Liver (tissue), 9 donors: ENCODE data around the gene ZFAND3. TPM values are rescaled to one million over a fixed set of nuclear protein-coding genes. Genes with fewer than 3 reads are reported as not detected.
A peak's percentile ranks its signal among the peaks of the same experiment; 100 is the strongest.

Experiments
- DNase-seq: peaks from one replicate; pipeline ENCODE4 v3.0.0-alpha.2; 2017; ENCODE audit warnings: low spot score
- H3K27ac ChIP-seq, 2 donors: one replicate each; pipeline ENCODE4 v1.7.0; 2013; ENCODE audit warnings: inconsistent platforms in 2 of 2, low read length in 2 of 2, control low read depth in 1 of 2, low read depth in 1 of 2, mild to moderate bottlenecking in 1 of 2
- H3K27me3 ChIP-seq, 4 donors: one replicate each; pipeline versions ENCODE4 v1.6.1 to v1.7.0; 2013; ENCODE audit warnings: low read length in 3 of 4, inconsistent platforms in 1 of 4, mild to moderate bottlenecking in 1 of 4, moderate library complexity in 1 of 4; ENCODE audit not compliant: control insufficient read depth in 4 of 4, insufficient read depth in 4 of 4
- H3K36me3 ChIP-seq, 4 donors: one replicate each; pipeline versions ENCODE4 v1.6.1 to v1.7.0; 2013; ENCODE audit warnings: low read length in 3 of 4, mild to moderate bottlenecking in 3 of 4, low read depth in 1 of 4, moderate library complexity in 1 of 4; ENCODE audit not compliant: control insufficient read depth in 4 of 4, insufficient read depth in 3 of 4
- H3K4me1 ChIP-seq, 4 donors: one replicate each; pipeline versions ENCODE4 v1.6.1 to v1.7.0; 2013; ENCODE audit warnings: low read length in 3 of 4, mild to moderate bottlenecking in 3 of 4, moderate library complexity in 1 of 4; ENCODE audit not compliant: control insufficient read depth in 4 of 4, insufficient read depth in 4 of 4
- H3K4me3 ChIP-seq, 3 donors: one replicate each; pipeline versions ENCODE4 v1.6.1 to v1.7.0; 2013; ENCODE audit warnings: low read length in 3 of 3, control low read depth in 1 of 3, low read depth in 1 of 3, mild to moderate bottlenecking in 1 of 3
- H3K9ac ChIP-seq, 2 donors: one replicate each; pipeline ENCODE4 v1.7.0; 2013; ENCODE audit warnings: low read length in 2 of 2, mild to moderate bottlenecking in 2 of 2, moderate library complexity in 2 of 2, control low read depth in 1 of 2, low read depth in 1 of 2
- H3K9me3 ChIP-seq, 4 donors: one replicate each; pipeline versions ENCODE4 v1.6.1 to v1.7.0; 2013; ENCODE audit warnings: low read length in 3 of 4; ENCODE audit not compliant: control insufficient read depth in 4 of 4
- EGR1 ChIP-seq, 2 donors: IDR thresholded peaks; 2 replicates each; pipeline ENCODE4 v1.6.1; 2016 to 2018; ENCODE audit warnings: antibody characterized with exemption in 2 of 2, low read depth in 2 of 2
- FOXA1 ChIP-seq: IDR thresholded peaks from 2 replicates; pipeline ENCODE4 v1.6.1; 2016; ENCODE audit warnings: antibody characterized with exemption
- FOXA2 ChIP-seq: IDR thresholded peaks from 2 replicates; pipeline ENCODE4 v1.6.1; 2016; ENCODE audit warnings: antibody characterized with exemption
- GABPA ChIP-seq, 2 donors: IDR thresholded peaks in 1 of 2; conservative IDR thresholded peaks in 1 of 2; 2 replicates each; pipeline ENCODE4 v1.6.1; 2016; ENCODE audit warnings: antibody characterized with exemption in 2 of 2, mild to moderate bottlenecking in 1 of 2, moderate library complexity in 1 of 2
- HNF4A ChIP-seq, 2 donors: conservative IDR thresholded peaks; 2 replicates each; pipeline ENCODE4 v1.6.1; 2016; ENCODE audit warnings: antibody characterized with exemption in 2 of 2, mild to moderate bottlenecking in 2 of 2
- HNF4G ChIP-seq: IDR thresholded peaks from 2 replicates; pipeline ENCODE4 v1.6.1; 2016; ENCODE audit warnings: antibody characterized with exemption
- JUND ChIP-seq, 2 donors: IDR thresholded peaks; 2 replicates each; pipeline ENCODE4 v1.6.1; 2016; ENCODE audit warnings: antibody characterized with exemption in 2 of 2
- NR2F2 ChIP-seq: IDR thresholded peaks from 2 replicates; pipeline ENCODE4 v1.6.1; 2016; ENCODE audit warnings: antibody characterized with exemption
- RAD21 ChIP-seq, 2 donors: IDR thresholded peaks; 2 replicates each; pipeline ENCODE4 v1.6.1; 2016; ENCODE audit warnings: antibody characterized with exemption in 2 of 2, mild to moderate bottlenecking in 2 of 2
- REST ChIP-seq: IDR thresholded peaks from 2 replicates; pipeline ENCODE4 v1.6.1; 2016; ENCODE audit warnings: antibody characterized with exemption, mild to moderate bottlenecking
- RXRA ChIP-seq, 2 donors: IDR thresholded peaks; 2 replicates each; pipeline ENCODE4 v1.6.1; 2017 to 2018; ENCODE audit warnings: antibody characterized with exemption in 2 of 2, mild to moderate bottlenecking in 1 of 2
- SP1 ChIP-seq: IDR thresholded peaks from 2 replicates; pipeline ENCODE4 v1.6.1; 2018; ENCODE audit warnings: antibody characterized with exemption, mild to moderate bottlenecking
- TAF1 ChIP-seq: conservative IDR thresholded peaks from 2 replicates; pipeline ENCODE4 v1.6.1; 2016; ENCODE audit warnings: antibody characterized with exemption, mild to moderate bottlenecking
- YY1 ChIP-seq: IDR thresholded peaks from 2 replicates; pipeline ENCODE4 v1.6.1; 2016; ENCODE audit warnings: antibody characterized with exemption, mild to moderate bottlenecking
- WGBS: extraction: QIAGEN DNeasy Blood & Tissue Kit; methylation state at CpG from one replicate; pipeline ENCODE4 v1.1.7; 2013; 5-methylcytosine and 5-hydroxymethylcytosine counted together
- polyA plus RNA-seq, 2 donors: library from polyadenylated mRNA; stranded (reverse) in 1 of 2; unstranded in 1 of 2; fragments of 200-250 nt in 1 of 2; fragments of >200 nt in 1 of 2; fragmentation: Nextera tagmentation in 1 of 2; extraction: Ambion mirVana in 1 of 2; gene quantifications; one replicate each; pipeline versions ENCODE4 v1.2.1 to v1.2.3, GENCODE V29; 2013 to 2015
- total RNA-seq, 2 donors: library from RNA; depleted of rRNA; stranded (reverse); fragments of >200 nt; gene quantifications; one replicate each; pipeline ENCODE4 v1.2.3, GENCODE V29; 2014
- TF ChIP-seq, protein P1 (sequence below): IDR thresholded peaks from 2 replicates; pipeline ENCODE4 v1.6.1; 2016; ENCODE audit warnings: antibody characterized with exemption
- TF ChIP-seq, protein P2 (sequence below): IDR thresholded peaks from 2 replicates; pipeline ENCODE4 v1.6.1; 2016; ENCODE audit warnings: antibody characterized with exemption
- TF ChIP-seq, protein P3 (sequence below): IDR thresholded peaks from 2 replicates; pipeline ENCODE4 v1.6.1; 2016; ENCODE audit warnings: antibody characterized with exemption
- TF ChIP-seq, protein P4 (sequence below): fragments of 150-350 bp; IDR thresholded peaks from 2 replicates; pipeline ENCODE4 v1.5.1; 2017; ENCODE audit warnings: improper control_type of control experiment, low read depth, low read length; ENCODE audit not compliant: missing input control
- donor health status: healthy.
- donor health status: healthy.
- donor health status: healthy.
- donor health status: healthy.
- donor health status: healthy.

Gene ZFAND3
- total and polyA plus RNA-seq, 4 donors, result 7.7 to 37.5 (median 23.1) TPM

DNA sequence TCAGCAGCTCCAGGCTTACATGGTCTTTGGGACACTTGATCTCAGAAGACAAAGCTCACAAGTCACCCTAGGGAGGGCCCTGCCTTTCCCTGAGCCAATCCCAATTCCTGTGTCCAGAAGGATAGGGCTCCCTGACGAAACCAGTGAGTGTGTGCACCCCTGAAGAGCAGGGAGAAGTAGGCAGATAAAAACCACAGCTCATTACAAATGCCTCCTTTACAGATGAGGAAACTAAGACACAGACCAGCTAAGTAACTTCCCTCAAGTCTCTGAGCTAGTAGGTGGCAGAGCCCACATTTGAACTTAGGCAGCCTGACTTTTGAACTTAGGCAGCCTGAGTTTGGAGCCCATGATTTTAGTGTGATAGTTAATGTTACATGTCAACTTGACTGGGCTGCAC, 6.7 kb upstream of the ZFAND3 start:
- no peak overlapping the region for H3K4me3 ChIP-seq
- DNase-seq, result no peak
- no peak overlapping the region for H3K27ac ChIP-seq
- no peaks in the 10 kb centered on the region for H3K36me3 ChIP-seq
- H3K27me3 ChIP-seq, result no peaks in the 10 kb centered on the region
- TF ChIP-seq RXRA (IDR thresholded peaks at IDR 0.05) (no peak), FOXA1 (no peak), FOXA2 (no peak), SP1 (no peak), YY1 (no peak), HNF4A (conservative IDR thresholded peaks at IDR 0.05) (no peak), NR2F2 (no peak), JUND (IDR thresholded peaks at IDR 0.05) (no peak), HNF4G (no peak)
- TF ChIP-seq, protein P1, sequence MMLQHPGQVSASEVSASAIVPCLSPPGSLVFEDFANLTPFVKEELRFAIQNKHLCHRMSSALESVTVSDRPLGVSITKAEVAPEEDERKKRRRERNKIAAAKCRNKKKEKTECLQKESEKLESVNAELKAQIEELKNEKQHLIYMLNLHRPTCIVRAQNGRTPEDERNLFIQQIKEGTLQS, result no peak
- TF ChIP-seq, protein P2, sequence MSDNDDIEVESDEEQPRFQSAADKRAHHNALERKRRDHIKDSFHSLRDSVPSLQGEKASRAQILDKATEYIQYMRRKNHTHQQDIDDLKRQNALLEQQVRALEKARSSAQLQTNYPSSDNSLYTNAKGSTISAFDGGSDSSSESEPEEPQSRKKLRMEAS, result no peak
- no peaks in the 10 kb centered on the region for H3K9me3 ChIP-seq
- WGBS, result 89% methylated on average over 1 of the region's 1 CpG
- H3K4me1 ChIP-seq, result peaks cover 7 to 15% (median 8%) of the 10 kb centered on the region in 4 donors
- H3K9ac ChIP-seq, result no peak overlapping the region

DNA sequence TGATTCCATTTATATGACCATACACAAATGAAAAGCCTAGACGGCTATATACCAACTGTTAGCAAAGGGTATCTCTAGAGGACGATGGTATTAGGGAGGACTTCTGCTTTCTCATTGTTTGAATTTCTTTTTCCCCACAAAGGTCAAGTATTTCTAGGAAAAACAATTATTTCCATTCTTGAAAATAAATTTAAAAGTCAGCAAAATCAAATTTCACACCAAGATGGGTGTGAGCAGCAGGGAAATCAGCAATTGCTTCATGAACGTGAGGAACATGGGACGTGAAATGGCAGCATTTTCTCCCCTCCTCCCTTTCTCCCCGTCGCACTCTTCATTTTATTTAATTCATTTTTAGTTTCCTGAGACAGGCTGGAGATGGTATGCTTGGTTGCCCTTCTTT, 5.2 kb upstream of the ZFAND3 start:
- H3K4me3 ChIP-seq, result no peak overlapping the region
- no peak overlapping the region for H3K27ac ChIP-seq
- no peak for DNase-seq
- H3K9me3 ChIP-seq, result no peaks in the 10 kb centered on the region
- H3K4me1 ChIP-seq, result peaks cover 4 to 23% (median 13%) of the 10 kb centered on the region in 4 donors
- no peaks in the 10 kb centered on the region for H3K36me3 ChIP-seq
- no peak for TF ChIP-seq FOXA1
- no peak overlapping the region for H3K9ac ChIP-seq
- H3K27me3 ChIP-seq, result no peaks in the 10 kb centered on the region
- 95% methylated on average over 6 of the region's 6 CpGs for WGBS

GRCh38 chr6:37816599-37817375, 2.7 kb upstream of the ZFAND3 start:
- H3K27me3 ChIP-seq, result no peaks in the 10 kb centered on the region
- DNase-seq, result no peak
- H3K4me3 ChIP-seq, result no peak overlapping the region
- 39% methylated on average over 7 of the region's 7 CpGs for WGBS
- no peak overlapping the region for H3K9ac ChIP-seq
- TF ChIP-seq GABPA (IDR thresholded peaks at IDR 0.05 in 1 of 2, conservative IDR thresholded peaks at IDR 0.05 in 1 of 2) (no peak), TAF1 (no peak), RAD21 (IDR thresholded peaks at IDR 0.05) (peak in 1 of 2 donors; percentile 14), YY1 (peak; percentile 68), REST (no peak), FOXA1 (peak; percentile 17), NR2F2 (no peak), FOXA2 (peak; percentile 35), RXRA (IDR thresholded peaks at IDR 0.05) (peak; percentile 23 to 47), EGR1 (IDR thresholded peaks at IDR 0.05; ENCODE audit: low read depth in 2 of 2) (no peak), HNF4A (conservative IDR thresholded peaks at IDR 0.05) (peak; percentile 67 to 68), SP1 (peak; percentile 46), HNF4G (no peak), JUND (IDR thresholded peaks at IDR 0.05) (no peak)
- TF ChIP-seq, protein P2, result no peak
- TF ChIP-seq, protein P3, sequence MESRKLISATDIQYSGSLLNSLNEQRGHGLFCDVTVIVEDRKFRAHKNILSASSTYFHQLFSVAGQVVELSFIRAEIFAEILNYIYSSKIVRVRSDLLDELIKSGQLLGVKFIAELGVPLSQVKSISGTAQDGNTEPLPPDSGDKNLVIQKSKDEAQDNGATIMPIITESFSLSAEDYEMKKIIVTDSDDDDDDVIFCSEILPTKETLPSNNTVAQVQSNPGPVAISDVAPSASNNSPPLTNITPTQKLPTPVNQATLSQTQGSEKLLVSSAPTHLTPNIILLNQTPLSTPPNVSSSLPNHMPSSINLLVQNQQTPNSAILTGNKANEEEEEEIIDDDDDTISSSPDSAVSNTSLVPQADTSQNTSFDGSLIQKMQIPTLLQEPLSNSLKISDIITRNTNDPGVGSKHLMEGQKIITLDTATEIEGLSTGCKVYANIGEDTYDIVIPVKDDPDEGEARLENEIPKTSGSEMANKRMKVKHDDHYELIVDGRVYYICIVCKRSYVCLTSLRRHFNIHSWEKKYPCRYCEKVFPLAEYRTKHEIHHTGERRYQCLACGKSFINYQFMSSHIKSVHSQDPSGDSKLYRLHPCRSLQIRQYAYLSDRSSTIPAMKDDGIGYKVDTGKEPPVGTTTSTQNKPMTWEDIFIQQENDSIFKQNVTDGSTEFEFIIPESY, result no peak
- TF ChIP-seq, protein P4, sequence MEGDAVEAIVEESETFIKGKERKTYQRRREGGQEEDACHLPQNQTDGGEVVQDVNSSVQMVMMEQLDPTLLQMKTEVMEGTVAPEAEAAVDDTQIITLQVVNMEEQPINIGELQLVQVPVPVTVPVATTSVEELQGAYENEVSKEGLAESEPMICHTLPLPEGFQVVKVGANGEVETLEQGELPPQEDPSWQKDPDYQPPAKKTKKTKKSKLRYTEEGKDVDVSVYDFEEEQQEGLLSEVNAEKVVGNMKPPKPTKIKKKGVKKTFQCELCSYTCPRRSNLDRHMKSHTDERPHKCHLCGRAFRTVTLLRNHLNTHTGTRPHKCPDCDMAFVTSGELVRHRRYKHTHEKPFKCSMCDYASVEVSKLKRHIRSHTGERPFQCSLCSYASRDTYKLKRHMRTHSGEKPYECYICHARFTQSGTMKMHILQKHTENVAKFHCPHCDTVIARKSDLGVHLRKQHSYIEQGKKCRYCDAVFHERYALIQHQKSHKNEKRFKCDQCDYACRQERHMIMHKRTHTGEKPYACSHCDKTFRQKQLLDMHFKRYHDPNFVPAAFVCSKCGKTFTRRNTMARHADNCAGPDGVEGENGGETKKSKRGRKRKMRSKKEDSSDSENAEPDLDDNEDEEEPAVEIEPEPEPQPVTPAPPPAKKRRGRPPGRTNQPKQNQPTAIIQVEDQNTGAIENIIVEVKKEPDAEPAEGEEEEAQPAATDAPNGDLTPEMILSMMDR, result no peak
- TF ChIP-seq, protein P1, result no peak
- peaks cover 8 to 36% (median 24%) of the 10 kb centered on the region in 4 donors for H3K4me1 ChIP-seq
- no peaks in the 10 kb centered on the region for H3K36me3 ChIP-seq
- no peaks in the 10 kb centered on the region for H3K9me3 ChIP-seq
- peak overlapping the region; percentile 10 to 13 for H3K27ac ChIP-seq
